GM23248 (cell line): ENCODE data around the gene MOCOS.

ENCODE experiments used
- EZH2 ChIP-seq: fragments of 200-600 bp; sonication (generic); IDR thresholded peaks from 2 replicates; pipeline ENCODE4 v1.6.1; 2018; ENCODE audit warnings: antibody characterized with exemption, mild to moderate bottlenecking; ENCODE audit not compliant: insufficient read depth, poor library complexity, severe bottlenecking
- EZH2phosphoT487 ChIP-seq: fragments of 200-600 bp; sonication (generic); IDR thresholded peaks from 2 replicates; pipeline ENCODE4 v1.6.1; 2018; ENCODE audit warnings: antibody characterized with exemption, moderate library complexity, mild to moderate bottlenecking, low read depth; ENCODE audit not compliant: insufficient read depth

DNA sequence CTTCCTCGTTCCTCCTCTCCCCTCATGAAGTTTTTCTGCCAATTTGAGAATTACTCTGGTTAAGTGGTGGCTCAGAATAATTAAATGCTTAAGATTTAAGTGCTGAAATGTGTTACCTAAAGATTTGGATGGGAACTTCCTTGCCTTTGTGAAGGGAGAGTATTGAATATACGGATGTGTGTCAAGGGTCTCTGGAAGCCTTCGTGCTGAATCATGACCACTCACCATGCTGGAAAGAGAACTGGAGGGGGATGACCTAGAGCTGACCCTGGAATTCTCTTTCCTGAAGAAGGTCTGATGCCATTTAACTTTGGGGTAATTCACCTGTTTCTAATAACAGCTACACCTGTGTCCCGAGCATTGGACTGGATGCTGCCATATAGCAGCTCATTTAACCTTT lies 2.2 kb downstream of the MOCOS start:
- no peak for TF ChIP-seq EZH2phosphoT487
- TF ChIP-seq EZH2: no peak
